HL-60 (cell line): ENCODE results near the gene GPAT3.

Experiments used
- DNase-seq, 2 experiments: peaks; one replicate each; pipeline ENCODE4 v3.0.0-alpha.2; 2010 to 2020; ENCODE audit warnings: low read depth in 1 of 2, low spot score in 1 of 2
- H3K27ac ChIP-seq: fragments of 250-450 bp; sonication (Bioruptor Pico); replicated peaks from 2 replicates; pipeline ENCODE4 v1.5.1; 2020; ENCODE audit warnings: mild to moderate bottlenecking, moderate library complexity
- H3K27me3 ChIP-seq: fragments of 250-450 bp; sonication (Bioruptor Pico); 2 replicates; pipeline ENCODE4 v1.5.1; 2021; ENCODE audit warnings: mild to moderate bottlenecking, moderate library complexity; ENCODE audit not compliant: insufficient read depth, poor library complexity, severe bottlenecking
- H3K4me3 ChIP-seq: replicated peaks from 2 replicates; pipeline ENCODE4 v1.5.1; 2011; ENCODE audit warnings: mild to moderate bottlenecking, control low read depth, low read length; ENCODE audit not compliant: insufficient read depth
- POLR2AphosphoS5 ChIP-seq: IDR thresholded peaks from 2 replicates; pipeline ENCODE4 v1.6.1; 2012; ENCODE audit warnings: low read depth
- REST ChIP-seq: IDR thresholded peaks from 2 replicates; pipeline ENCODE4 v1.6.1; 2012; ENCODE audit warnings: low read depth; ENCODE audit not compliant: insufficient replicate concordance
- SPI1 ChIP-seq: IDR thresholded peaks from 2 replicates; pipeline ENCODE4 v1.6.1; 2012; ENCODE audit warnings: low read depth, mild to moderate bottlenecking, borderline replicate concordance
- TF ChIP-seq, protein P1 (sequence below): IDR thresholded peaks from one replicate; pipeline ENCODE4 v1.5.1; 2011; ENCODE audit warnings: low read length, control low read depth, inconsistent platforms; ENCODE audit not compliant: insufficient read depth

The GPAT3 gene

DNA sequence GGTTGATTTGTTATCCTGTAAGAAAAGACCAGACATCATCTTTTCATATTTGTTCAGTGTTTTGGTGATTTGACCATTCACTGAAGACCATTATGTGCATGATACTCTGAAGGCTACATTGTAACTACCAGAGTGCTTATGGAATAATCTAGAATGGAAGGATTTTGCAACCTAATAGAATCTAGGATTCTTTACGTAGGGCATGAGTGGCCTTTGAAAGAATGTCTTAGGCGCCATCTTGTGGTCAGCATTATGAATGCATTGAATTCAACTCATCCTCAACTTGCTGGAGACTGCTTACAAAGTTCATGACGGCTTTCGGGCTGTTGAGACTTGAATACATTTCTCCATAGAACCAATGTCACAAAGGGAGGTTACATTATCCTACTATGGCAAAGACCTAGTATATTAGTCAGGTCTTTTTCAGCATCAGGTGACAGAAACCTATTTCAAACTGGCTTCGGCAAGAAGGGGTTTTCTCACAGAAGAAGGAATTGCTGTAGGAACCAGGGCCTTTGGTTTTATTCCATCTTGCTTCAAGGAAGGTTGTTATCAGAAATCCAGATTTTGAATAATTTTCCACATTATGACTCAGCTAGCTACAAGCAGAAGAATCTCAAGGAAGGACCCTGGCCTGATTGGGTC is 104.1 kb downstream of the GPAT3 start:
- Histone ChIP-seq H3K27me3 (no peaks in the 10 kb centered on the region), H3K27ac (no peak overlapping the region), H3K4me3 (no peak overlapping the region)
- TF ChIP-seq REST: no peak
- TF ChIP-seq, protein P1, sequence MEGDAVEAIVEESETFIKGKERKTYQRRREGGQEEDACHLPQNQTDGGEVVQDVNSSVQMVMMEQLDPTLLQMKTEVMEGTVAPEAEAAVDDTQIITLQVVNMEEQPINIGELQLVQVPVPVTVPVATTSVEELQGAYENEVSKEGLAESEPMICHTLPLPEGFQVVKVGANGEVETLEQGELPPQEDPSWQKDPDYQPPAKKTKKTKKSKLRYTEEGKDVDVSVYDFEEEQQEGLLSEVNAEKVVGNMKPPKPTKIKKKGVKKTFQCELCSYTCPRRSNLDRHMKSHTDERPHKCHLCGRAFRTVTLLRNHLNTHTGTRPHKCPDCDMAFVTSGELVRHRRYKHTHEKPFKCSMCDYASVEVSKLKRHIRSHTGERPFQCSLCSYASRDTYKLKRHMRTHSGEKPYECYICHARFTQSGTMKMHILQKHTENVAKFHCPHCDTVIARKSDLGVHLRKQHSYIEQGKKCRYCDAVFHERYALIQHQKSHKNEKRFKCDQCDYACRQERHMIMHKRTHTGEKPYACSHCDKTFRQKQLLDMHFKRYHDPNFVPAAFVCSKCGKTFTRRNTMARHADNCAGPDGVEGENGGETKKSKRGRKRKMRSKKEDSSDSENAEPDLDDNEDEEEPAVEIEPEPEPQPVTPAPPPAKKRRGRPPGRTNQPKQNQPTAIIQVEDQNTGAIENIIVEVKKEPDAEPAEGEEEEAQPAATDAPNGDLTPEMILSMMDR: peak; percentile 56
- peak; percentile 42 to 66 for DNase-seq

GRCh38 chr4:83643036-83643435 is 107.1 kb downstream of the GPAT3 start:
- DNase-seq: no peak
- no peak for TF ChIP-seq REST
- no peak for TF ChIP-seq SPI1
- no peak for TF ChIP-seq POLR2AphosphoS5
- TF ChIP-seq, protein P1: no peak
- H3K27me3 ChIP-seq: no peaks in the 10 kb centered on the region
- no peak overlapping the region for H3K4me3 ChIP-seq
- H3K27ac ChIP-seq: no peak overlapping the region

GRCh38 chr4:83644677-83645659 is 109.1 kb downstream of the GPAT3 start:
- Histone ChIP-seq H3K27ac (no peak overlapping the region), H3K4me3 (no peak overlapping the region), H3K27me3 (no peaks in the 10 kb centered on the region)
- DNase-seq: peak; percentile 26 to 41
- no peak for TF ChIP-seq REST
- TF ChIP-seq, protein P1: peak; percentile 61
